ENCODE results near the gene NRXN3.

- TF ChIP-seq, protein P1, sequence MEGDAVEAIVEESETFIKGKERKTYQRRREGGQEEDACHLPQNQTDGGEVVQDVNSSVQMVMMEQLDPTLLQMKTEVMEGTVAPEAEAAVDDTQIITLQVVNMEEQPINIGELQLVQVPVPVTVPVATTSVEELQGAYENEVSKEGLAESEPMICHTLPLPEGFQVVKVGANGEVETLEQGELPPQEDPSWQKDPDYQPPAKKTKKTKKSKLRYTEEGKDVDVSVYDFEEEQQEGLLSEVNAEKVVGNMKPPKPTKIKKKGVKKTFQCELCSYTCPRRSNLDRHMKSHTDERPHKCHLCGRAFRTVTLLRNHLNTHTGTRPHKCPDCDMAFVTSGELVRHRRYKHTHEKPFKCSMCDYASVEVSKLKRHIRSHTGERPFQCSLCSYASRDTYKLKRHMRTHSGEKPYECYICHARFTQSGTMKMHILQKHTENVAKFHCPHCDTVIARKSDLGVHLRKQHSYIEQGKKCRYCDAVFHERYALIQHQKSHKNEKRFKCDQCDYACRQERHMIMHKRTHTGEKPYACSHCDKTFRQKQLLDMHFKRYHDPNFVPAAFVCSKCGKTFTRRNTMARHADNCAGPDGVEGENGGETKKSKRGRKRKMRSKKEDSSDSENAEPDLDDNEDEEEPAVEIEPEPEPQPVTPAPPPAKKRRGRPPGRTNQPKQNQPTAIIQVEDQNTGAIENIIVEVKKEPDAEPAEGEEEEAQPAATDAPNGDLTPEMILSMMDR (IDR thresholded peaks at IDR 0.05; ENCODE audit: poor library complexity), result no peak
- no peak for TF ChIP-seq EZH2phosphoT487 (IDR thresholded peaks at IDR 0.05; ENCODE audit: low read depth, severe bottlenecking, unreplicated experiment)
- TF ChIP-seq EZH2 (IDR thresholded peaks at IDR 0.05; ENCODE audit: borderline replicate concordance), result no peak
These were observed 1326.5 kb downstream of the NRXN3 start for GRCh38 chr14:79496701-79497100.
